ENCODE data around the gene CD19. TPM values are rescaled to one million over a fixed set of nuclear protein-coding genes. Genes with fewer than 3 reads are reported as not detected.

The CD19 gene
- polyA plus RNA-seq, 1 donor from 2014 or later = not detected

DNA sequence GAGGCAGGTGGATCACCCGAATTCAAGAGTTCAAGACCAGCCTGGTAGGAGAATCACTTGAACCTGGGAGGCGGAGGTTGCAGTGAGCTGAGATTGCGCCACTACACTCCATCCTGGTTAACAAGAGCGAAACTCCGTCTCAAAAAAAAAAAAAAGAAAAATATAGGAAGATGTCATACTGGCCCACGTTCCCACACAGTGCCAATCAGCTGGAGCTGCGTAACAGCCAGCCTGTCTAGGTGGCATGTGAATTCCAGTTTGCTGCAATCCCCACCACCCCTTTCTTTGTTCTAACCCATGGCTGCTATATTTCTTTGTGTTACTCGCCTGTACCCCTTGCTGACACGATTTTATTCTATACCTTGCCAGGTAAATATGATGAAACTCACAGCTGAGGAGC, 26.4 kb downstream of the CD19 start:
- Histone ChIP-seq H3K9me2 (ENCODE audit: insufficient read depth, low read length) (no peaks in the 10 kb centered on the region), H3K79me2 (replicated peaks; ENCODE audit: insufficient read depth, low read length) (no peaks in the 10 kb centered on the region), H2AFZ (ENCODE audit: low read depth, low read length) (no peak overlapping the region), H3K4me2 (ENCODE audit: low read length) (no peak overlapping the region), H3K36me3 (ENCODE audit: insufficient read depth, low read length) (no peaks in the 10 kb centered on the region), H3K9me3 (ENCODE audit: low read length) (no peaks in the 10 kb centered on the region), H3K4me3 (ENCODE audit: low read length) (no peak overlapping the region), H3K27ac (ENCODE audit: low read length) (no peak overlapping the region), H4K20me1 (ENCODE audit: insufficient read depth) (no peaks in the 10 kb centered on the region), H3K27me3 (ENCODE audit: insufficient read depth, low read depth, low read length) (no peaks in the 10 kb centered on the region), H3F3A (ENCODE audit: insufficient read depth, low read length, poor library complexity, severe bottlenecking) (no peaks in the 10 kb centered on the region), H3K9ac (ENCODE audit: low read length) (no peak overlapping the region)
- TF ChIP-seq, protein P1, sequence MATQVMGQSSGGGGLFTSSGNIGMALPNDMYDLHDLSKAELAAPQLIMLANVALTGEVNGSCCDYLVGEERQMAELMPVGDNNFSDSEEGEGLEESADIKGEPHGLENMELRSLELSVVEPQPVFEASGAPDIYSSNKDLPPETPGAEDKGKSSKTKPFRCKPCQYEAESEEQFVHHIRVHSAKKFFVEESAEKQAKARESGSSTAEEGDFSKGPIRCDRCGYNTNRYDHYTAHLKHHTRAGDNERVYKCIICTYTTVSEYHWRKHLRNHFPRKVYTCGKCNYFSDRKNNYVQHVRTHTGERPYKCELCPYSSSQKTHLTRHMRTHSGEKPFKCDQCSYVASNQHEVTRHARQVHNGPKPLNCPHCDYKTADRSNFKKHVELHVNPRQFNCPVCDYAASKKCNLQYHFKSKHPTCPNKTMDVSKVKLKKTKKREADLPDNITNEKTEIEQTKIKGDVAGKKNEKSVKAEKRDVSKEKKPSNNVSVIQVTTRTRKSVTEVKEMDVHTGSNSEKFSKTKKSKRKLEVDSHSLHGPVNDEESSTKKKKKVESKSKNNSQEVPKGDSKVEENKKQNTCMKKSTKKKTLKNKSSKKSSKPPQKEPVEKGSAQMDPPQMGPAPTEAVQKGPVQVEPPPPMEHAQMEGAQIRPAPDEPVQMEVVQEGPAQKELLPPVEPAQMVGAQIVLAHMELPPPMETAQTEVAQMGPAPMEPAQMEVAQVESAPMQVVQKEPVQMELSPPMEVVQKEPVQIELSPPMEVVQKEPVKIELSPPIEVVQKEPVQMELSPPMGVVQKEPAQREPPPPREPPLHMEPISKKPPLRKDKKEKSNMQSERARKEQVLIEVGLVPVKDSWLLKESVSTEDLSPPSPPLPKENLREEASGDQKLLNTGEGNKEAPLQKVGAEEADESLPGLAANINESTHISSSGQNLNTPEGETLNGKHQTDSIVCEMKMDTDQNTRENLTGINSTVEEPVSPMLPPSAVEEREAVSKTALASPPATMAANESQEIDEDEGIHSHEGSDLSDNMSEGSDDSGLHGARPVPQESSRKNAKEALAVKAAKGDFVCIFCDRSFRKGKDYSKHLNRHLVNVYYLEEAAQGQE (IDR thresholded peaks at IDR 0.05; ENCODE audit: borderline replicate concordance) = no peak
- TF ChIP-seq RAD21 (conservative IDR thresholded peaks at IDR 0.05) = no peak
- no peak for TF ChIP-seq TAF1 (IDR thresholded peaks at IDR 0.05; ENCODE audit: low read depth)
- TF ChIP-seq CTCF (IDR thresholded peaks at IDR 0.05; ENCODE audit: poor library complexity, severe bottlenecking) = no peak
- no peak for TF ChIP-seq POLR2AphosphoS5 (IDR thresholded peaks at IDR 0.05)
- no peak for TF ChIP-seq EZH2 (IDR thresholded peaks at IDR 0.05; ENCODE audit: borderline replicate concordance, insufficient read depth, low read length, poor library complexity, severe bottlenecking)
- TF ChIP-seq SMC3 (conservative IDR thresholded peaks at IDR 0.05; ENCODE audit: poor library complexity) = no peak
- TF ChIP-seq MXI1 (conservative IDR thresholded peaks at IDR 0.05; ENCODE audit: poor library complexity, severe bottlenecking) = no peak
- no peak for TF ChIP-seq EP300 (conservative IDR thresholded peaks at IDR 0.05; ENCODE audit: poor library complexity, severe bottlenecking)

- H3K4me3 ChIP-seq (ENCODE audit: low read length) = no peak overlapping the region
- no peak overlapping the region for H3K9ac ChIP-seq (ENCODE audit: low read length)
- no peaks in the 10 kb centered on the region for H3K9me3 ChIP-seq (ENCODE audit: low read length)
- no peaks in the 10 kb centered on the region for H3K79me2 ChIP-seq (replicated peaks; ENCODE audit: insufficient read depth, low read length)
- H4K20me1 ChIP-seq (ENCODE audit: insufficient read depth) = no peaks in the 10 kb centered on the region
- no peak overlapping the region for H3K4me2 ChIP-seq (ENCODE audit: low read length)
- H3F3A ChIP-seq (ENCODE audit: insufficient read depth, low read length, poor library complexity, severe bottlenecking) = no peaks in the 10 kb centered on the region
- H3K27ac ChIP-seq (ENCODE audit: low read length) = no peak overlapping the region
- no peaks in the 10 kb centered on the region for H3K36me3 ChIP-seq (ENCODE audit: insufficient read depth, low read length)
- TF ChIP-seq CTCF (IDR thresholded peaks at IDR 0.05; ENCODE audit: poor library complexity, severe bottlenecking) = no peak
- TF ChIP-seq RAD21 (conservative IDR thresholded peaks at IDR 0.05) = no peak
- TF ChIP-seq EZH2 (IDR thresholded peaks at IDR 0.05; ENCODE audit: borderline replicate concordance, insufficient read depth, low read length, poor library complexity, severe bottlenecking) = no peak
- no peak for TF ChIP-seq TAF1 (IDR thresholded peaks at IDR 0.05; ENCODE audit: low read depth)
- TF ChIP-seq MXI1 (conservative IDR thresholded peaks at IDR 0.05; ENCODE audit: poor library complexity, severe bottlenecking) = no peak
- TF ChIP-seq, protein P1 (IDR thresholded peaks at IDR 0.05; ENCODE audit: borderline replicate concordance) = no peak
- TF ChIP-seq SMC3 (conservative IDR thresholded peaks at IDR 0.05; ENCODE audit: poor library complexity) = no peak
- no peak for TF ChIP-seq POLR2AphosphoS5 (IDR thresholded peaks at IDR 0.05)
- TF ChIP-seq EP300 (conservative IDR thresholded peaks at IDR 0.05; ENCODE audit: poor library complexity, severe bottlenecking) = no peak
- no peaks in the 10 kb centered on the region for H3K27me3 ChIP-seq (ENCODE audit: insufficient read depth, low read depth, low read length)
- no peaks in the 10 kb centered on the region for H3K9me2 ChIP-seq (ENCODE audit: insufficient read depth, low read length)
- H2AFZ ChIP-seq (ENCODE audit: low read depth, low read length) = no peak overlapping the region
Measured at GRCh38 chr16:28958836-28959235, 27.1 kb downstream of the CD19 start.

Measured in neural cell (in vitro differentiated cells).